Measurements from ENCODE around the gene RAPH1.
"Not testable (repeated sequence)": the region's sequence is repeated elsewhere in the genome, so short reads cannot be mapped to it uniquely, and the experiment has no call there.

Gene RAPH1

GRCh38 chr2:203535784-203536585, 884 bp upstream of the RAPH1 start:
- TF ChIP-seq POLR2A (IDR thresholded peaks at IDR 0.05; ENCODE audit: low read depth, low read length), result no peak
- DNase-seq (ENCODE audit: insufficient read length, low spot score) (no peak), FAIRE-seq (peak; percentile 89)

GRCh38 chr2:203534621-203535077, 452 bp downstream of the RAPH1 start:
- DNase-seq (ENCODE audit: insufficient read length, low spot score) (no peak), FAIRE-seq (no peak)
- TF ChIP-seq POLR2A (IDR thresholded peaks at IDR 0.05; ENCODE audit: low read depth, low read length), result no peak

- DNase-seq (ENCODE audit: insufficient read length, low spot score) (no peak), FAIRE-seq (peak; percentile 85)
- no peak for TF ChIP-seq POLR2A (IDR thresholded peaks at IDR 0.05; ENCODE audit: low read depth, low read length)
Observed at GRCh38 chr2:203533676-203534591, 1.2 kb downstream of the RAPH1 start.

- no peak for TF ChIP-seq POLR2A (IDR thresholded peaks at IDR 0.05; ENCODE audit: low read depth, low read length)
- peak; percentile 92 for FAIRE-seq
- no peak for DNase-seq (ENCODE audit: insufficient read length, low spot score)
Observed at GRCh38 chr2:203532957-203533658, 2.0 kb downstream of the RAPH1 start.

GRCh38 chr2:203527719-203528118, 7.4 kb downstream of the RAPH1 start:
- FAIRE-seq, result no peak
- no peak for DNase-seq (ENCODE audit: insufficient read length, low spot score)
- no peak for TF ChIP-seq POLR2A (IDR thresholded peaks at IDR 0.05; ENCODE audit: low read depth, low read length)

- FAIRE-seq; DNase-seq (ENCODE audit: insufficient read length, low spot score): not testable (repeated sequence)
Observed at GRCh38 chr2:203513268-203513667, 21.8 kb downstream of the RAPH1 start.

- FAIRE-seq (no peak), DNase-seq (ENCODE audit: insufficient read length, low spot score) (no peak)
- TF ChIP-seq POLR2A (IDR thresholded peaks at IDR 0.05; ENCODE audit: low read depth, low read length), result no peak
Observed at GRCh38 chr2:203510941-203511305, 24.2 kb downstream of the RAPH1 start.

GRCh38 chr2:203510256-203510940, 24.7 kb downstream of the RAPH1 start:
- DNase-seq (ENCODE audit: insufficient read length, low spot score), result no peak
- FAIRE-seq, result no peak
- no peak for TF ChIP-seq POLR2A (IDR thresholded peaks at IDR 0.05; ENCODE audit: low read depth, low read length)

GRCh38 chr2:203503460-203503859, 31.6 kb downstream of the RAPH1 start:
- not testable (repeated sequence) for FAIRE-seq; DNase-seq (ENCODE audit: insufficient read length, low spot score)

- DNase-seq (ENCODE audit: insufficient read length, low spot score) (no peak), FAIRE-seq (no peak)
- no peak for TF ChIP-seq POLR2A (IDR thresholded peaks at IDR 0.05; ENCODE audit: low read depth, low read length)
Observed at GRCh38 chr2:203501873-203502272, 33.2 kb downstream of the RAPH1 start.

GRCh38 chr2:203500951-203501350, 34.1 kb downstream of the RAPH1 start:
- DNase-seq (ENCODE audit: insufficient read length, low spot score), result no peak
- TF ChIP-seq POLR2A (IDR thresholded peaks at IDR 0.05; ENCODE audit: low read depth, low read length), result no peak

GRCh38 chr2:203500297-203500696, 34.8 kb downstream of the RAPH1 start:
- TF ChIP-seq POLR2A (IDR thresholded peaks at IDR 0.05; ENCODE audit: low read depth, low read length), result no peak
- FAIRE-seq, result no peak
- no peak for DNase-seq (ENCODE audit: insufficient read length, low spot score)

More at GRCh38 chr2:203500951-203501350, 34.1 kb downstream of the RAPH1 start:
- FAIRE-seq, result no peak

- no peak for TF ChIP-seq POLR2A (IDR thresholded peaks at IDR 0.05; ENCODE audit: low read depth, low read length)
- FAIRE-seq, result peak; percentile 92
- DNase-seq (ENCODE audit: insufficient read length, low spot score), result peak; percentile 27
Observed at GRCh38 chr2:203498161-203498560, 36.9 kb downstream of the RAPH1 start.
